NCI-H69 (cell line): ENCODE results near the gene C15orf62.

Experiments used
- DNase-seq: peaks from one replicate; lab custom pipeline; 2025; lab: John Stamatoyannopoulos, UW

Gene C15orf62

DNA sequence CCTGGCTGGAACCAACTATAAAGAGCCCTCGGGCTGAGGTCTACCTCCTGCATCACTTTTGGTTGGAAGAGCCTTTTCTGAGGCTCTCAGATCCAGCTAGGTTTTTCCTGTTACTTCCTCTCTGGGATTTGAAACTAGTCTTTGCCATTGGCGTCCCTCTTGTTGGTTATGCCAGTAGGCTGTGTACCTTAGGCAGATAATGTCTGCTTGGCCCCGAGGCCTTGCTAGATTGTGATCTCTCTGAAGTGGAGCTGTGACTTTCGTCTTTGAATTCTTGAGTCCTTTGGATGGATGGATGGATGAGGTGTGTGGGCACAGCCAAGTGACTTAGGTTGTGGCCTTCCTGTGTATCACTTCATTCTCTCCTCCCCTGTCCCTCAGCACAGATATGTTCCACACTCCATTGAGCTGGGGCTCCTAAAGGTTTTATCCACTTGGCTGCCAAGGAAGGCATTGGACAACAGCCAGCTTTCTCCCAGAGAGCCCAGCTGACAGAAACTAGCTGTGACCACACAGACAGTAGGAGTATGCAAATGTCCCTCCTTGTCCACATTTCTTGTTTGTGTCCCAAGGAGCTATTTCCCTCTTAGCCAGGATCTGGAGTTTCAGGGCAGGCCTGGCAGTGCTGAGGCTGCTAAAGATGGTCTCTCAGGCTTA, 45.4 kb downstream of the C15orf62 start:
- DNase-seq: no peak

DNA sequence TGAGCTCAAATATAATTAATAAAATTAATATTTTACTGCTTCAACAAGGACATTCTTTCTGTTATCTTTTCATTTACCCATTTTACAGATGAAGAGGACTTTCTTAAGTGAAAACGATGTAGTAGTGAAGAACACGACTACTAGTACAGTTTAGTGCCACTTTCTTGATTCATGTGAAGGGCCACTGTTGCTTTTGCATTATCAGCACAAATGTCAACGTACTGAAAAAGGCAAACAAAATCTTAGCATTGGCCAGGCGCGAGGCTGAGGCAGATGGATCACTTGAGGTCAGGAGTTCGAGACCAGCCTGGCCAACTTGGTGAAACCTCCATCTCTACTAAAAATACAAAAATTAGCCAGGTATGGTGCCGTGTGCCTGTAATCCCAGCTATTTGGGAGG, 49.3 kb downstream of the C15orf62 start:
- DNase-seq: no peak

DNA sequence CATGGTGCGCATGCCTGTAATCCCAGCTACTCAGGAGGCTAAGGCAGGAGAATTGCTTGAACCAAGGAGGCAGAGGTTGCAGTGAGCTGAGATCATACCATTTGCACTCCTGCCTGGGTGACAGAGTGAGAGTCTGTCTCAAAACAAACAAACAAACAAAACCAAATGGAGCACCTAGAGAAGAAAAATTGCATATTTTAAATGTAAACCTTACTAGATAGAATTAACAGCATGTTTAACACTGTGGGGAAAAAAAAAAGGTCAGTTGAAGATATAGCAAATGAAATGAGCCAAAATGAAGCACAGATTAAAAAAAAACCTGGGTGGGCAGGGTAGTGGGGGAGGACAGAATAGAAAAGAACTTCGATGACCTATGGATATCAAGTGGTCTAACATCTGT, 51.4 kb downstream of the C15orf62 start:
- no peak for DNase-seq
